Activated CD8-positive, alpha-beta memory T cell treated with anti-CD3 and anti-CD28 coated beads, Interleukin-2, amount 50 U/mL, for 24 hours (primary cell): Measurements from ENCODE around the gene CLDN5.

Source experiments
- DNase-seq: peaks from one replicate; pipeline ENCODE4 v3.0.0-alpha.2; 2020; ENCODE audit errors: extremely low read depth

CLDN5 gene

DNA sequence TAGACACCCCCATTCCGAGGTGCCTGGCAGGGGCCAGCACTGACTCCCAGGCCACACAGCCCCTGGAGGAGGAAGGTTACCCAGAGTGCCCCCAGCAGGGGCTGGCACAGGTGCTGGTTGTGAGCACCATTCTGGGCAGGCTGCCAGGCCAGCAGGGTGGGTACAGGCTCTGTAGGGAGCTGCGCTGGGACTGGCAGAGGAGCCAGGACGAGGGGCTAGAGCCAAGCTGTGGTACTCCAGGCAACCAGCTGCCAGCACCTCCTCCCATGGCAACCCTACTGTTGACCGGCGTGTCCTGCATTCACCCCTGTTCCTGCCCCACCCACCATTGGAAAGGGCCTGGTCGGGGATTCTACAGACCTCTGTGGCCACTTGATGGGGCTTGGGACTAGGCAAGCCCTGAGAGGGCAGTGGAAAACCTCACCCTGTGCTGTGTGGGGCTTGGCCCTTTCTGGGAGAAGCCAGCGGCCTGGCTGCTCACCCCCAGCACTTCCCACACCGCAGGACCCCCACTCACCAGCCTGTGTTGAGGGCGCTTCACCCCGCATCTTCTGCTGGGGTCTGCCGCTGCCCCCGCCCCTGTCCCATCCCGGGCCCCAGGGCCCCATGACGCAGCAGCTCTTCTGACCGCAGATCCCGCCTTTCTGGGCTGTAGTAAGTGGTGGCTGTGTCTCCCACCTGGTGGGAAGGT is 1.9 kb downstream of the CLDN5 start:
- DNase-seq = no peak

DNA sequence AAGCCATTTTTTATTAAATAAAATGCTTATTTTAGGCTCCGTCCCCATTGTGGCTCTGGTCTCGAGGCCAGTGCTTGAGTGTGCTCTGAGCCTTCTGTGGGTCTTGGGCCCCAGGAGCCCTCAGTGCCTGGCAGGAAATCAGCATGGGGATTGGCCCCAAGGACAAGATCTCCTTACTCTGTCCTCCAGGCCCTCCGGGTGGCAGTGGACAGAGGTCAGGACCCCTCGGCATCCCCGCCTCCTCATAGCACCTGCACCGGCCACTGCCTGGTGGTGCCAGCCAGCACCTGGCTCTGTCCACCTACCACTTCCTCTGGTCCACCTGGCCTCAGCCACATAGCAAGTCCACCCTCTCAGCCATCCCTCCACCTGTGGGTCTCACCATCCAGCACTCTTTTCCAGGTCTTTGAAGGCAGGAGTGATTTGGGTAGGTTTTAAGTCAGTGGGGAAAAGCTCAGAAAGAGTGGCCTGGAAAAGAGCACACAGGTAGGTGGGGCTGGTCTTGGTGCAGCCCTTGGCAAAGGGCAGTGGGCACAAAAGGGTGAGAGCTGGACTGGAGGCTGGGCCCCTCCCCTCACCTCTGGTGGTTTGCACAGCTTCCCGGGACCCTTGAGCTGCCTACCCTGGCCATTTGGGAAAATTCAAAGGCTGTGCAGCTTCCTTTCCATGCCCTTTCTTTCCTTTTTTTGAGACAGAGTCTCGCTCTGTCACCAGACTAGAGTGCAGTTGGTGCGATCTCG is 3.5 kb downstream of the CLDN5 start:
- no peak for DNase-seq

DNA sequence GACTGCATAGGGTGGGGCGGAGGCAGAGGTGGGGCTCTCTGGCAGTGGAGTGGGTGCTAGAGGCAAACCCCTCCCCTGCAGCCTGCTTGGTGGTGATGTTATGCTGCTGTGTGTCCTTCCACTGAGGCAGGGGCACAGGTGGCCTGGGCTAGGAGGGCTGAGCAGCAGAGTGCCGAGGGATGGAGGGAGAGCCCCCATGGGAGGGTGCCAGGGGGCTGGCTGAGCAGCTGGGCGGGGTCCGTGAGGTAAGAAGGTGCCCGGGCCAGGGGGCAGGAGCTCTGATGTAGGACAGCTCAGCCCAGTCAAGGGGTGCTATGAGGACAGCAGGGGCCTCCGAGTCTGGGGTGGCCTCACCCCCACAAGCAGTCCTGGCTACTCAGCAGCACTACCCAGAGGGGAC is 4.2 kb downstream of the CLDN5 start:
- DNase-seq = no peak

DNA sequence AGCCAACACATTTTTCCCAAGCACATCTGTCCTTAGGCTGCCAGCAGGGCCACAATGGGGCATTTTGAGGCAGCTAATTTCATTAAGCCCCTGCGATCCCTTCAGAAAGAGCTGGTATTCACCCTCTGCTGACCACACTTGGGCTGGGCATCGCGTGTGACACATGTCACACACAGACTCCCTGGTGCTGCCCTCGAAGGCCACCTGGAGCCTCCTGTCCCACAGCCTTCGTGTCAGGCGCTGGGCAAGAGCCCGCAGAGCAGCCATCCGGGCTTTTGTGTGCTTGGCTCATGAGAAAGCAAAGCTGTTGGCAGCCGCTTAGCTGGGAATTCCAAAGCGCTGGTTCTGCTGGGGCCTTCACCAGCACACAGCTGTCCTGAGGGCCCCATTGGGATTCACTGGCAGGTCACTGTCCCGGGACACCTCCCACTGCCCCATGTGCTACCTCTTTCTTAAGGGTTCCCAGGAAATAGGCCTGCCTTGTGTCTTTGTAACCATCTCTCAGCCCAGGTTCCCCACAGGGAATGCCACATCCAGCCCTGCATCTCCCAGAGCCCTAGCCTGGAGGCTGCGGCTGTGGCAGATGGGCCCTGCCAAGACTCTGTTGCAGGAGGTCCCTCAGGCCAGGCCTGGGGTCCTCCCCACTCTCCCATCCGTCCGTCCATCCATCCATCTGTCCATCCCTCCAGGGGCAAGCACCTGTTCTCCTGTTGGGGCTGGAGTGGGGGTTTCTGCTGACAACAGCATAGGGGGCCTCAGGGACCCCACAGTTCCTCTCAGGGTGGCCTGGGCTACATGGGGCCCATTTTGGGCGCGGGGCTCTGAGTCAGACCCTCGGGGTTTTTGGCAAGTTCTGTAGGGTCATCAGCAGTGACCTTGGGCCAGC is 4.9 kb downstream of the CLDN5 start:
- no peak for DNase-seq

DNA sequence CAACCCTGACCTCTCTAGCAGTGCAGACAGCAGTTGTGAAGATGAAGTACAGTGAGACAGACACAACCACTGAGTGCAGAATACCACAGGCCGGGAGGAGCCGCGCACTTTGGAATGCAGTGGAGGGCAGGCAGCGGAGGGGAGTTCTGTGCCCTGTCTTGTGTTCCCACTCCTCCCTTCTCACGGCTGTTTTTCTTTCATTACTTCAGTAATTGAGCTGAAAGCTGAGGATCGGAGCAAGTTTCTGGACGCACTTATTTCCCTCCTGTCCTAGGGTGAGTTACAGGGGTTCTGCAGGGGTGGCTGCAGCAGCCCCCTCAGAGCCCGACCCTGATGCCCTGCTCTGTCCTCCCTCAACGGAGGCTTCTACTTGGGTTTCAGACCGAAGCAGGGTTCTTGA is 5.6 kb downstream of the CLDN5 start:
- DNase-seq = no peak

DNA sequence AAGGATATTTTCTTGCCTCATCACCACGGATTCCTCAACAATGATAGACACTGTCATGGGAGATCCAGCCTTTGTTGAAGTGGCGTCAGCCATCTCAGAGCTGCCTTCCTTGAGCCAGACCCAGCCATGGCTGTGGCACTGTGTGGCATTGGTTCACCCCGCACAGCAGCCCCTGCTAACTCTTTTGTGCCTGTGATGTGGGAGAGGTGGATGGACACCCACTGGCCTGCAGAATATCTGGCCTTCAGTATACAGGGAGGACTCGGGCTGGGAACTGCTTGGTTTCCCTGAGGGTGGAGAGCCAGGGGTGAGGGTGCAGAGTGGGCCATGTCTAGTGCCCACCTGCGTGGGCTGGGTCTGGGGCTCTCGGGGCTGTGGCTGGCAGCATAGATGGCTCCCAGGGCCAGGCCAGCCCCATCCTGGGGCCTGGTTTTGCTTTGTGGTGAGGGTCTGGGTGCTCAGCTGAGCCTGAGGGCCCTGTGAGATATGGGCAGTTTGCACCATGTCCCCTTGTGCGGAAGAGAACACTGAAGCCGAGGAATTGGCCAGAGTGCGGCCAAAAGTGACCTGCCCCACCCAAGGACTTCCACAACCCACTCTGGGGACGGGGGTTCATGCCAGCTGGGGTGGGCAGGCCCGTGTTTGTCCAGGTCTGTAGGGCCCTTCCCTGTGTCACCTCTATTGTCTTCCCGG is 6.1 kb downstream of the CLDN5 start:
- no peak for DNase-seq

DNA sequence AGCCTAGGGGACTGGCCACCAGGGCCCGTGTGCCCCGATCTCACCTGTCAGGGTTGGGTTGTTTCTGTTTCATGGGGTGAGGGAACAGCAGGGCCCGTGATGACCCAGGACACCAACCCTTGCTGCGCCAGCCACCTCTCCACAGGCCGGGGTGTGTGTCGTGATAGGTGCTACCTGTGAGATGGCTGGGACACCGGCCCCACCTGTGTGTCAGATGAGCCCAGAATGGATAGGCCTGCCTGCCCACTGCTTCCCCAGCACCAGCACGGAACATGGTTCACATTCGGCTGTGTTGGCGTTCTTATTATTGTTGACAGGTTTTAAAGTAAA is 7.1 kb downstream of the CLDN5 start:
- no peak for DNase-seq

DNA sequence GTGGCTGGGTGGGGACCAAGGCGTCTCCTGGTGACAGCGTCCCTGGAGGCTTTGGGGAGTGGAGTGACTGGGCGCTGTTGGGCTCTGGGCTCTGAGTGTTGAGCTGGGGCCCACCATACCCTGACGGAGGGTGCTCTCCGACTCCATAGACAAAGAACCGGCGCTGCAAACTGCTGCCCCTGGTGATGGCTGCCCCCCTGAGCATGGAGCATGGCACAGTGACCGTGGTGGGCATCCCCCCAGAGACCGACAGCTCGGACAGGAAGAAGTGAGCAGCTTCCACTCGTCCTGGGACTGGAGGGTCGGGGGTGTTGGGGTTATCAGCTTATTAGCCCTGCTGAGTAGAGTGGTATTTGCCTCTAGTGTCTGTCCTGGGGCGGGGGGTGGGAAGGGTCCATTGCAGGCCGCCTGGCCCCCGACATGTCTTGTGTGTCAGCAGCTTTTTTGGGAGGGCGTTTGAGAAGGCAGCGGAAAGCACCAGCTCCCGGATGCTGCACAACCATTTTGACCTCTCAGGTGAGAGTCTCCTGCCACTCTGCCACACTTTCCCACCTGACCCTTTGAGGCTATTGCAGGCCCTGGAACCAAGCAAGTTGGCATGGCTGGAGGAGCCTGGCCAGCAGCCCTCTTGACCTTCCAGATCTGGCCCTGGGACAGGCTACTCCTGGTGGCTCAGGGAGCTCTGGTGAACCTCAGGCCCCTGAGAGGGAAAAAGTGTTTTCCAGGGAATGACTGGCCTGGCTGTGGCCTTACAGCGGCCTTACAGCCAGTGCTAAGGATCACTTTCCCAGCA is 7.6 kb downstream of the CLDN5 start:
- no peak for DNase-seq

DNA sequence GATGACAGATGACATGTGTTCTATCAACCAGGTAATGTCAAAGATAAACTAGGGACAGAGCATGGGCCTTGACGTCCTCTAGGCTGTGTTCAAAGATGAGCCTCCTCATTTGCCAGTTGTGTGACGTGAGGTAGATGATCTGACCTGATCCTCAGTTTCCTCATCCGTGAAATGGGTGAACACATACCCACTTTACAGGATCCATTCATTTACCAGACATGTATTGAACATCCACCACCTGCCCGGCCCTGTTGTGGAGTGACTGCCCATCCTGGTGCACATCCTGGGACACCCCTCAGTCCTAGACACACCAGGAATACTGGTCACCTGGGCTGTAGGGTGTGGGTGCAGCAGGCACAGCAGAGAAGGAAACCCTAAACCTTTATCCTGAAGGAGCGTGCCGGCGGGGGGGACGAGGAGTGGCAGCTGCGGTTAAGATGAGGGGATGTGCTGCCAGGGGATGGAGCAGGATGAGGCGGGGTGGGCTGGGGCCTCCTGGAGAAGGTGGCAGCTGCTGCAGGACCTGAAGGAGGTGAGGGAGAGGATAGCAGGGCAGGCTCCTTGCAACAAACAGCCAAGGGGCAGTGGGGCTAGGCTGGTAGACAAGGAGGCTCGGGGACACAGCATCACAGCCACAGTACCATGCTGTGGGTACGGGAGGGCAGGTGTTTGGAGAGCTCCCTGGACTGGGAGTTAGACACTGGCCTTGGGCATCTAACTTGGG is 8.4 kb downstream of the CLDN5 start:
- DNase-seq = no peak

DNA sequence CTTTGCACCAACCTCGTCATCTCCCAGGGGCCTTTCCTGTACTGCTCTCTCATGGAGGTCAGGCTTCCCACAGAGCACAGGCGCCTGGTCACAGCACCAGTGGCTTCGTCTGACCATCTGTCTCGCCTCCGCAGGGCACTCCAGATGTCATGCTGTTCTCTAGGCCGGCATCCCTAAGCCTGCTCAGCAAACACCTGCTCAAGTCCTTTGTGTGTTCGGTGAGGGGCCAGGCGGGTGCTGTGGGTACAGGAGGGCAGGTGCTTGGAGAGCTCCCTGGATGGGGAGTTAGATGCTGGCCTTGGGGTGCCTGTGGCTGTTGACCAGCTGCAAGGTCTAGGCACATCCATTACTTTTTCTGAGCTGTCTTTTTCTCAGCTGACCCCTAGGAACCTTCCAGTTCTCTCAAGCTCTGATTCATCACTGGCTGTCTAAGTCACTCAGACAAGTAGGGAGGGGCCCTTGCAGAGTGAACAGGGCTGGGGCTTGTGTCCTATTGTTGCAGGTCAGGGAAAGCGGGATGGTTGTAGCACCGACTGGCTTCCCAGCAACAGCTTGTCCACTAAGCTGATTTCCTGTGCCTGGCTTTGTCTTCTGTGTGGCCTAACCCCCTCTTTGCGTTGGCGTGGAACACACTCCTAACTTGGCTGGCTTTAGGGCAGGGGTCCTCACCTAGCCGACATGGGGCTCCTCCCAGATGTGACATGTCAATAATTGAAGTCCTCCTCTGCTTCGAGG is 9.2 kb downstream of the CLDN5 start:
- no peak for DNase-seq

DNA sequence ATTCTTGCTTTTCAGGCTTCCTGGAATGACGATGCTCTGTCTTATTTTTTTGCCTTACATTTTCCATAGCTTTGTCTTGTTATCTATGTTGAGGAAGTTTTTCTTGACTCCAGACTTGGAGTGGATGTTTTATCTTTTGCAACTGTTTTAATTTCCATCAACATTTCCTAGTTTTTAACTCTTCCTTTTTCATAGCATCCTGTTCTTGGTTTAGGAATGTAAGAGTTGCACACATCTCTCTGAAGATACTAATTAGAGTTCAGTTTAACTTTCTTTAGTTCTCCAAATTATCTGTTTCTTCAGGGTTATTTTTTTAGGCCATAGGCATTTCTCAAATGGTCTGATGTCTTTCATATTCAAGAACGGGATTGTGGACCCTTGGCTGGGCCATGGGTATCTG is 10.4 kb downstream of the CLDN5 start:
- no peak for DNase-seq

DNA sequence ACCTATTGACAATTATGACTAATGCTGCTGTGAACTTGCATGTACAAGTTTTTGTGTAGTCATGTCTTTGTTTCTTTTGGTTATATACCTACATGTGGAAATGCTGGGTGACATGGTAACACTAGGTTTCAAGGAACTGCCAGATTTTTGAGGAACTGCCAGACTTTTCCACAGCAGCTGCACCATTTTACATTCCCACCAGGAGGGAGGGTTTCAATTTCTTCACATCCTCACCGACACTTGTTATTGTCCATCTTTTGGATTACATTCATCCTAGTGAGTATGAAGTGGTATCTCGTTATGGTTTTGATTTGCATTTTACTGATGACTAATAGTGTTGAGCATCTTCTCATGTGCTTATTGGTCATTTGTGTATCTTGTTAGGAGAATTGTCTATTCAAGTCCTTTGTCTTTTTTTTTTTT is 13.3 kb downstream of the CLDN5 start:
- DNase-seq = no peak

DNA sequence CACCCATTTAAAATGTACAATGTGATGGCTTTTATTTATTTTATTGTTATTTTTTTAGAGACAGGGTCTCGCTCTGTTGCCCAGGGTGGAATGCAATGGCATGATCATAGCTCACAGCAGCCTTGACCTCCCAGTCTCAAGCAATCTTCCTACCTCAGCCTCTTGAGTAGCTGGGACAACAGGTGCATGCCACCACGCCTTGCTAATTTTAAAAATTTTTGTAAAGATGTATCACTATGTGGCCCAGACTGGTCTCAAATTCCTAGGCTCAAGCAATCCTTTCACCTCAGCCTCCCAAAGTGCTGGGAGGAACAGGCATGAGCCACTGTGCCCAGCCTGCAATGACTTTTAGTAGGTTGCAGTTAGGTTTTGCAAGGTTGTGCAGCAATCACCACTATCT is 14.3 kb downstream of the CLDN5 start:
- no peak for DNase-seq

DNA sequence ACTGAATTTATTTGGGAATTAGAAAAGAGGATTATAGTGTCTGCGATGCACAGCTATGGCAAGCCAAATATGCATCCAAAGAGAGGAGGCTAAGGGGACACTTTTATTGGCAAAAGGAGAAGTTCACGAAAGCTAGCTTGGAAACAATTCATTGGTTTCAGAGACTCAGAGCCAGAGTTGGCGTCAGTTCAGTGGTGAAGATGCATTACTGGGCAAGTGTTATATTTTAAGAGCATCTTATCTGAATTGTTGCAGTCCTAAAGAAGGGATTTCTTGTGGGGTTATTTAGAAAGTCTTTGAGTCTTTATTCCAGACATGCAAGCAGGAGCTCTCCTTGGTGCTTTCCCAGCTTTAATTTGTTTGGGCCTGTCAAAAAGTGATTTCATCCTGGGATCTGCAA is 15.0 kb downstream of the CLDN5 start:
- no peak for DNase-seq

DNA sequence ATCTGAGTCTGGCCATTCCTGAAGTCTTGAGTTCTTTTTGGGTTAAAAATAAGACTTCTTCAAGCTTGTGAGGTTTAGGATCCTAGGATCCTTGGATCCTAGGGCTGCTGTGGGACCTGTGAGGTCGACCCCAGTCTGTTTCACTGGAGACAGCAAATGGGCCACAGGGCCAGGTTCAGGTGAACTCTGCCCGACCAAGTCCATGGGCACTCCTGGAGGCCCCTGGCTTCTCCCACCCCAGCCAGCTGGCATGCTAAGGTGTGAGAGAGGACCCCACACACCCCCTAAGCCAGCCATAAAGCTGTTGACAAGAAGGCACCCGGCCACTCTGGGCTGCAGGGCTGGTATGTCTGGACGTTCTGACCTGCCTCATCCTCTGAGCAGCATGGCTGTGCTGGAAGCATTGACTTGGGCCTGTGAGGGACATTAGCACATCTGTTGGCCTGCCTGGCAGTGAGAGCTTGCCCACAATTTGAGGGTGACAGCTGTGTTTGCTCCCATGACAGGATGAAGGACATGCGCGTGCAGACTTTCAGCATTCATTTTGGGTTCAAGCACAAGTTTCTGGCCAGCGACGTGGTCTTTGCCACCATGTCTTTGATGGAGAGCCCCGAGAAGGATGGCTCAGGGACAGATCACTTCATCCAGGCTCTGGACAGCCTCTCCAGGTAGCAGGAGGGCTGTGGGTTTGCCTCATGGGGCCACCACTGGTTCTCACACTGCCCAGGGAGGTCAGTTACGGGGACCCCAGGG is 16.0 kb downstream of the CLDN5 start:
- DNase-seq = no peak

DNA sequence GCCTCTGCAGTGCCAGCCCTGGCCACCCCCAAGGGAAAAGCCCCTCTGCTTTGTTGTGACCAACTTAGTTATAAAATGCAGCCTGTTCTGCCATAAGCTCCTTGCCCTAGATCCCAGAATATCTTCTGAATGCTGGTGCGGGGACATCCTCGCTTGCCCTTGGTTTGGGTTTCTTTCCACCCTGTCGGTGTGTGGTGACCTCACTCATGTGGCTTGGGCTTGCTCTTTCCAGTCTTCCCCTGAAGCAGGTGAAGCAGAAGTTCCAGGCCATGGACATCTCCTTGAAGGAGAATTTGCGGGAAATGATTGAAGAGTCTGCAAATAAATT is 16.7 kb downstream of the CLDN5 start:
- no peak for DNase-seq

DNA sequence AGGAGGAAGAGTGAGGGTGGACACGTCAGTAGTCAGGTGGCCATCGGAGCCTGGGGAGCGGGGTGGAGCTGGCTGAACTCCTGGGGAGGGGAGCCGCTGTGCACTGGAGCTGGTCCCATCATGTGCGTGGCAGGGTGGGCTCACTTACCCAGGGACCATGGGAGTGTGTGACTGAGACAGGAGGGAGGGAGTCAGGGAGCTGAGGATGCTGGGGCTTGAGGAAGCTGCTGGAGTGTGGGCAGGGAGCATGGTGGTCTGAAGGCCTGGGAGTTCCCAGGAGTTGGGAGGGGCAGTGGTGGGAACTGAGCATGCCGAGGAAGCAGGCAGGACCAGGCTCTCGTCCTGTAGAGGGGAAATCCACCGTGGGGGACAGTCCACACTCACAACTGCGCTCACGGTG is 18.0 kb downstream of the CLDN5 start:
- DNase-seq = no peak

DNA sequence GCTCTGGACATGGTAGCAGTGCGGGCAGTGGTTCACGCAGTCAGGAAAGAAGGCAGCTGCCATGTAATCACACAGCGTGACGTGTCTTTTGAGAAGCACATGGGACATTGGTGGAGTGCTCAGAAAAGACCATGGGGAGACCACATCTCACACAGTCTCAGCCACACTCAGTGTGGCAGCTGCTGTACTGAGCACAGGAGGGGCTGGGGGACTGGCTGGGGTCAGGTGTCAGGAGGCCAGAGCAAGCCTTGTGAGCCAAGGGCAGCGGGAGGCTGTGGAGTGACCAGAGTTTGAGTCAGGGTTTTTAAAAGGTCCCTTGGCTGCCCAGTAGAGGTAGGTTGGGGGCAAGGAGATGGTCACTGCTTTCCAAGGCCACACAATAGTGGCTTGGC is 18.5 kb downstream of the CLDN5 start:
- no peak for DNase-seq
